Neuronal stem cell (in vitro differentiated cells): ENCODE results near the gene SLC2A10.

Experiments used
- DNase-seq: peaks from one replicate; pipeline ENCODE4 v3.0.0-alpha.2; 2013; ENCODE audit warnings: low spot score
- H2AFZ ChIP-seq: one replicate; pipeline ENCODE4 v1.6.1; 2013; ENCODE audit warnings: mild to moderate bottlenecking, low read length, inconsistent platforms
- H2AK5ac ChIP-seq: 2 replicates; pipeline ENCODE4 v1.6.1; 2013; ENCODE audit warnings: low read depth, mild to moderate bottlenecking, inconsistent platforms, low read length, moderate library complexity, mixed read lengths
- H2BK120ac ChIP-seq: 2 replicates; pipeline ENCODE4 v1.6.1; 2013; ENCODE audit warnings: low read depth, mild to moderate bottlenecking, inconsistent platforms, low read length, moderate library complexity, mixed read lengths
- H2BK12ac ChIP-seq: one replicate; pipeline ENCODE4 v1.6.1; 2013; ENCODE audit warnings: low read length, inconsistent platforms
- H2BK15ac ChIP-seq: 2 replicates; pipeline ENCODE4 v1.6.1; 2013; ENCODE audit warnings: mild to moderate bottlenecking, low read length, inconsistent platforms, mixed read lengths
- H2BK5ac ChIP-seq: one replicate; pipeline ENCODE4 v1.6.1; 2013; ENCODE audit warnings: inconsistent platforms, mild to moderate bottlenecking, low read length, moderate library complexity
- H3K14ac ChIP-seq: one replicate; pipeline ENCODE4 v1.6.1; 2013; ENCODE audit warnings: low read length, inconsistent platforms
- H3K18ac ChIP-seq: 2 replicates; pipeline ENCODE4 v1.6.1; 2013; ENCODE audit warnings: low read length, inconsistent platforms
- H3K23ac ChIP-seq: 2 replicates; pipeline ENCODE4 v1.6.1; 2013; ENCODE audit warnings: low read depth, mild to moderate bottlenecking, mixed read lengths, low read length, inconsistent platforms; ENCODE audit not compliant: poor library complexity
- H3K27ac ChIP-seq: replicated peaks from 3 replicates; pipeline ENCODE4 v1.5.1; 2013; ENCODE audit warnings: low read length, inconsistent platforms
- H3K27me3 ChIP-seq, 3 experiments: 2 replicates each; pipeline ENCODE4 v1.6.1; 2013; ENCODE audit warnings: low read length in 3 of 3, mild to moderate bottlenecking in 2 of 3, inconsistent platforms in 1 of 3, low read depth in 1 of 3, mixed read lengths in 1 of 3, moderate library complexity in 1 of 3; ENCODE audit not compliant: control insufficient read depth in 3 of 3, insufficient read depth in 3 of 3
- H3K36me3 ChIP-seq, 2 donors: replicated peaks in 1 of 2; 2 replicates each; pipeline ENCODE4 v1.6.1; 2013; ENCODE audit warnings: low read length in 2 of 2; ENCODE audit not compliant: control insufficient read depth in 2 of 2, insufficient read depth in 2 of 2
- H3K4ac ChIP-seq: 2 replicates; pipeline ENCODE4 v1.6.1; 2013; ENCODE audit warnings: inconsistent platforms, mild to moderate bottlenecking, low read length, moderate library complexity
- H3K4me1 ChIP-seq, 2 donors: 1 replicate in 1 of 2; 2 replicates in 1 of 2; pipeline ENCODE4 v1.6.1; 2013; ENCODE audit warnings: low read length in 2 of 2, low read depth in 1 of 2; ENCODE audit not compliant: control insufficient read depth in 2 of 2, insufficient read depth in 1 of 2
- H3K4me2 ChIP-seq: one replicate; pipeline ENCODE4 v1.6.1; 2013; ENCODE audit warnings: mild to moderate bottlenecking, low read length, inconsistent platforms; ENCODE audit not compliant: insufficient read depth, poor library complexity, severe bottlenecking
- H3K4me3 ChIP-seq, 2 donors: 2 replicates each; pipeline ENCODE4 v1.5.1; 2013; ENCODE audit warnings: low read length in 2 of 2, mild to moderate bottlenecking in 2 of 2, inconsistent platforms in 1 of 2, moderate library complexity in 1 of 2
- H3K79me1 ChIP-seq: one replicate; pipeline ENCODE4 v1.6.1; 2013; ENCODE audit warnings: low read depth, mild to moderate bottlenecking, inconsistent platforms, low read length, moderate library complexity
- H3K9ac ChIP-seq: one replicate; pipeline ENCODE4 v1.6.1; 2013; ENCODE audit warnings: mild to moderate bottlenecking, low read depth, low read length, inconsistent platforms; ENCODE audit not compliant: poor library complexity
- H3K9me3 ChIP-seq, 2 donors: replicated peaks in 1 of 2; 2 replicates each; pipeline versions ENCODE3 to v1.6.1; 2013; ENCODE audit warnings: low read length in 2 of 2, mild to moderate bottlenecking in 2 of 2, inconsistent platforms in 1 of 2, low read depth in 1 of 2, mixed read lengths in 1 of 2, moderate library complexity in 1 of 2; ENCODE audit not compliant: control insufficient read depth in 2 of 2, insufficient read depth in 1 of 2
- H4K8ac ChIP-seq: one replicate; pipeline ENCODE4 v1.6.1; 2013; ENCODE audit warnings: low read depth, mild to moderate bottlenecking, inconsistent platforms, low read length, moderate library complexity
- H4K91ac ChIP-seq: one replicate; pipeline ENCODE4 v1.6.1; 2013; ENCODE audit warnings: low read length, low read depth, mild to moderate bottlenecking, inconsistent platforms; ENCODE audit not compliant: poor library complexity
- WGBS, 2 donors: extraction: QIAGEN DNeasy Blood & Tissue Kit; methylation state at CpG; one replicate each; pipeline ENCODE4 v1.1.7; 2013; ENCODE audit warnings: missing lambda C conversion rate in 2 of 2, mixed read lengths in 1 of 2; ENCODE audit not compliant: insufficient read length in 2 of 2, insufficient replicate concordance in 1 of 2; ENCODE audit errors: extremely low coverage in 2 of 2; 5-methylcytosine and 5-hydroxymethylcytosine counted together

Gene SLC2A10

DNA sequence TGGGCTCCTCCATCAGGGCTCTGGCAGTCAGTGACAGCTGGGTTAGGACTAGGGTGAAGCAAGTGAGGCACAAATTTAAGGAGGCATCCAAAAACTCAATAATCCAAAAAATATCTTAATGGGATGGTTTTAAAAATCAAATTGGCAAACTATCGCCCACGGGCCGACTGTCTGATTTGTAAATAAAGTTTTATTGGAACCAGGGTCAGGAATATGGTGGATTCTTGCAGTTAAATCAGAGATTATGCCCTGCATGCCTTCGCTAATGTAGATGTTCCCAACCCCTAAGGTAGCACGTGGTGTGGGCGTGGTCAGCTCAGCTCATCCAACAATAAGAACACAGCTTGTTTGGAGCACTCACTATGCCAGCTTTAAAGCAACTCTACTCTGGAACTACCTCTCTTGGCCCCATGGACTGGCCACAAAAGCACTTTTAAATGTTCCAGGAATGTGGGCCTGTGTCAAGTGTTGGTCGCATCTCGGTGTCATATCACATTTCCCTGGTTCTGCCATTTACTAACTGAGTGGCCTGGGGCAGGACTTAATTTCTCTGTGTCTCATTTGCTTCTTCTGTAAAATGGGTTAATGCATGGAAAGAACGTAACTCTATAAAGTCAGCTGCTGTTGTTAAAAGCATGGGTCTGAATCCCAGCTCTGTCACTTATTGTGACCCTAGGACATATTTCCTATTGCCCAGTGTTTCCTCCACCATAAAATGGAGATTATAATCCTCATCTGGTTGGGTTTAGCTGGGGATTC, 27.2 kb upstream of the SLC2A10 start:
- Histone ChIP-seq H3K18ac (no peak overlapping the region), H2BK12ac (no peak overlapping the region), H4K91ac (no peak overlapping the region), H4K8ac (no peak overlapping the region), H3K79me1 (peaks cover 5% of the 10 kb centered on the region), H3K9ac (no peak overlapping the region), H3K4me3 (no peak overlapping the region), H2BK15ac (no peak overlapping the region), H2BK5ac (no peak overlapping the region), H3K23ac (no peak overlapping the region), H2BK120ac (no peak overlapping the region), H3K9me3 (no peaks in the 10 kb centered on the region), H3K14ac (no peak overlapping the region), H3K36me3 (peaks cover 13 to 45% of the 10 kb centered on the region in 2 donors), H2AFZ (no peak overlapping the region), H3K4ac (no peak overlapping the region), H3K4me2 (no peak overlapping the region), H2AK5ac (no peak overlapping the region), H3K27me3 (no peaks in the 10 kb centered on the region), H3K4me1 (peaks cover 16 to 18% of the 10 kb centered on the region in 2 donors), H3K27ac (no peak overlapping the region)
- no CpG with 5 or more reads among the region's 9 CpGs for WGBS, 2 donors
- no peak for DNase-seq

DNA sequence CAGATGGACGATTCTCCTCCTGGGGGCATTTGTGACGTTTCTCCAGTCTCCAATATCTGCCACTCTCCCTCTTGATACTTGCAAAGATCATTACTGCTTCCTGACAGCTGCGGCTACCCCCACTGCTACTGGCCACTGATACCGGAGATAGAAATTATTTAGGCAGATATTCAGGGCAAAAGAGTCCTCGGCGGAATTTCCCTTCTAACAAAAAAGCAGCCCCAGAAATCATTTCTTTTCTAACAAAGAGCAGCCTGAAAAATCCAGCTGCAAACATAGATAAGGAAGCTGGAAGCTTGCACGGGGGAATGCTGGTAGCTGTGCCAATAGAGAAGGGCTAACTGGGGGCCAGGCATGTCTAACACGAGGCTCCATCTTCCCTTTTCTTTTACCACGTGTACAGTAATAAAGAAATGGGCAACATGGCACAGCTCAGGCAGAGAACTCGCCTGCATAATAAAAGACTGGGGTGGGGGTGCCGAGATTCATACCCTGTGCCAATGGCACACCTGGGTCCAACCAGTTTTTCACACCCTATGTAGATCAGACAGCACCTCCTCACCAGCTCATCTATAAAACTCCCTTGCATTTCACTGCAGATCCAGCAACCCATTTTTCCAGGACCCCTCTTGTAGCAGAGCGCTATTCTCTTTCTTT, 26.3 kb upstream of the SLC2A10 start:
- Histone ChIP-seq H3K14ac (no peak overlapping the region), H2BK15ac (no peak overlapping the region), H3K18ac (no peak overlapping the region), H3K79me1 (peaks cover 5% of the 10 kb centered on the region), H3K9me3 (no peaks in the 10 kb centered on the region), H3K4me3 (no peak overlapping the region), H2BK12ac (no peak overlapping the region), H2AFZ (no peak overlapping the region), H2BK120ac (no peak overlapping the region), H3K27ac (no peak overlapping the region), H3K4me2 (peak overlapping the region; percentile 56), H3K27me3 (no peaks in the 10 kb centered on the region), H2BK5ac (no peak overlapping the region), H3K36me3 (peaks cover 13 to 45% of the 10 kb centered on the region in 2 donors), H3K9ac (no peak overlapping the region), H3K4ac (no peak overlapping the region), H4K8ac (no peak overlapping the region), H3K4me1 (peaks cover 18 to 20% of the 10 kb centered on the region in 2 donors), H4K91ac (no peak overlapping the region), H2AK5ac (no peak overlapping the region), H3K23ac (no peak overlapping the region)
- no CpG with 5 or more reads among the region's 12 CpGs for WGBS, 2 donors
- no peak for DNase-seq

DNA sequence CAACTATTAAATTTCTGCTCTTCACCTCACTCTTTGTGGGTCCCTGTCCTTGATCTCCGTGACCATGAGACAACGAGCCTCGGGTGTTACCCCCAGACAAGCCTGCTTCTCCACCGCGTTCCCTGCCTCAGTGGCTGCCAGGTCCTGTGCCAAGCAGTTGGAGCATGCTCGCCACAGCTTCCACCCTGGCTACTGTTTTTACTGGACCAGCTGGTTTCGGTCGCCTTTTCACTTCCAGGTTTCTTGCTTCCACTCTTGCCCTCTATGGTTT, 25.8 kb upstream of the SLC2A10 start:
- Histone ChIP-seq H2BK5ac (no peak overlapping the region), H2BK120ac (no peak overlapping the region), H3K27ac (peak overlapping the region; percentile 64), H2AK5ac (no peak overlapping the region), H3K4ac (no peak overlapping the region), H3K4me1 (peaks cover 18 to 21% of the 10 kb centered on the region in 2 donors), H3K14ac (no peak overlapping the region), H3K23ac (no peak overlapping the region), H3K27me3 (no peaks in the 10 kb centered on the region), H3K9me3 (no peaks in the 10 kb centered on the region), H4K91ac (no peak overlapping the region), H3K4me2 (peak overlapping the region; percentile 56), H4K8ac (no peak overlapping the region), H3K36me3 (peaks cover 13 to 45% of the 10 kb centered on the region in 2 donors), H2BK12ac (no peak overlapping the region), H3K18ac (peak overlapping the region; percentile 55), H3K79me1 (peaks cover 7% of the 10 kb centered on the region), H2AFZ (no peak overlapping the region), H3K9ac (no peak overlapping the region), H3K4me3 (peak overlapping the region in 1 of 2 donors; percentile 68), H2BK15ac (no peak overlapping the region)
- no CpG with 5 or more reads among the region's 8 CpGs for WGBS, 2 donors
- DNase-seq, result no peak

DNA sequence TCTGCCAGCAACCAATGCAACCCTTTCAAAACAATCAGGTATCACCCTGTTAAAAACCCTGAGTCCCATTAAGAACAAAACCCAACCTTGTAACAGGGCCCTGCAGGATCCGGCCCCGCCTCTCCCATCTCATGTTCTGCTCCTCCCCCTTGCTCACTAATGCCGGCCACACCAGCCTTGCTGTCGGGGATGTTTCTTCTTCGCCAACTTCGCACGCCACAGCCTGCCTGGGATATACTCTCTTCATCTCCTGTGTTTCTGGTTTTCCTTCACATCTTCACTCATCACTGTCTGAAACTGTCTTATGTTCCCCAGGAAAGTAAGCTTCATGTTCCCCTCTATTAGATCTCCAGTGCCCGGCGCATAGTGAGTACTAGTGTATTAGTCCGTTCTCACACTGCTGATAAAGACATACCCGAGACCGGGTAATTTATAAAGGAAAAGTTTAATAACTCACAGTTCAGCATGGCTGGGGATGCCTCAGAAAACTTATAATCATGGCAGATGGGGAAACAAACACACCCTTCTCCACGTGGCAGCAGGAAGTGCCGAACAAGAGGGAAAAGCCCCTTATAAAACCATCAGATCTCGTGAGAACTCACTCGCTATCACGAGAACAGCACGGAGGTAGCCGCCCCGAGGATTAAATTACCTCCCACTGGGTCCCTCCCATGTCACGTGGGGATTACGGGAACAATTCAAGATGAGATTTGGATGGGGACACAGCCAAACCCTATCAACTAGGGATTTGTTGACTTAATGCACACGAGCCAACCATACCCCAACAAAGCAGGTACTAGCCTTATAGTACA, 25.3 kb upstream of the SLC2A10 start:
- H2BK120ac ChIP-seq, result no peak overlapping the region
- no peak overlapping the region for H2AFZ ChIP-seq
- no peak overlapping the region for H3K4ac ChIP-seq
- DNase-seq, result peak; percentile 45
- no peak overlapping the region for H3K18ac ChIP-seq
- H3K9me3 ChIP-seq, result no peaks in the 10 kb centered on the region
- H2AK5ac ChIP-seq, result no peak overlapping the region
- no peak overlapping the region for H3K23ac ChIP-seq
- no peak overlapping the region for H2BK5ac ChIP-seq
- H4K91ac ChIP-seq, result no peak overlapping the region
- no peak overlapping the region for H3K14ac ChIP-seq
- H3K9ac ChIP-seq, result no peak overlapping the region
- no peak overlapping the region for H2BK12ac ChIP-seq
- H3K36me3 ChIP-seq, result peaks cover 13 to 45% of the 10 kb centered on the region in 2 donors
- peak overlapping the region; percentile 64 for H3K27ac ChIP-seq
- peak overlapping the region; percentile 49 for H3K4me2 ChIP-seq
- H2BK15ac ChIP-seq, result no peak overlapping the region
- H4K8ac ChIP-seq, result no peak overlapping the region
- H3K4me3 ChIP-seq, result peak overlapping the region in 1 of 2 donors; percentile 68
- H3K4me1 ChIP-seq, result peaks cover 18 to 21% of the 10 kb centered on the region in 2 donors
- no peaks in the 10 kb centered on the region for H3K27me3 ChIP-seq
- no CpG with 5 or more reads among the region's 23 CpGs for WGBS, 2 donors
- H3K79me1 ChIP-seq, result peaks cover 7% of the 10 kb centered on the region
